BLaER1 treated with 17β-estradiol and CSF1 and Interleukin-3, amounts not matched to agents 10 nM and 100 nM (cell line): ENCODE measurements around the gene ITPR1.
A peak's percentile ranks its signal among the peaks of the same experiment; 100 is the strongest.
"Not testable (repeated sequence)": the region's sequence is repeated elsewhere in the genome, so short reads cannot be mapped to it uniquely, and the experiment has no call there.

Experiments used
- H3K27ac ChIP-seq, 11 experiments: shearing (Covaris generic); formaldehyde crosslinking; 2 replicates each; pipeline ENCODE4 v1.8.1; 2022
- H3K27me3 ChIP-seq, 11 experiments: shearing (Covaris generic); formaldehyde crosslinking; 2 replicates each; pipeline ENCODE4 v1.8.1; 2022
- H3K36me3 ChIP-seq, 11 experiments: shearing (Covaris generic); formaldehyde crosslinking; 2 replicates each; pipeline ENCODE4 v1.8.1; 2022
- H3K4me1 ChIP-seq, 10 experiments: shearing (Covaris generic); formaldehyde crosslinking; 2 replicates each; pipeline ENCODE4 v1.8.1; 2022
- H3K4me2 ChIP-seq, 11 experiments: shearing (Covaris generic); formaldehyde crosslinking; 2 replicates each; pipeline ENCODE4 v1.8.1; 2022
- H3K4me3 ChIP-seq, 10 experiments: shearing (Covaris generic); formaldehyde crosslinking; 2 replicates each; pipeline ENCODE4 v1.8.1; 2022
- H3K9ac ChIP-seq, 11 experiments: shearing (Covaris generic); formaldehyde crosslinking; 2 replicates each; pipeline ENCODE4 v1.8.1; 2022
- H3K9me3 ChIP-seq, 11 experiments: shearing (Covaris generic); formaldehyde crosslinking; replicated peaks in 1 of 11; 2 replicates each; pipeline ENCODE4 v1.8.1; 2022
- H4K20me1 ChIP-seq, 11 experiments: shearing (Covaris generic); formaldehyde crosslinking; 2 replicates each; pipeline ENCODE4 v1.8.1; 2022
- Cebpa-rat ChIP-seq, 11 experiments: shearing (Covaris generic); IDR thresholded peaks; 2 replicates each; pipeline ENCODE4 v1.8.1; 2022

ITPR1 gene

GRCh38 chr3:4758249-4758860 is 265.2 kb downstream of the ITPR1 start:
- H3K36me3 ChIP-seq, result peaks cover 5 to 84% (median 31%) of the 10 kb centered on the region in 11 experiments; a peak in 19 of 22 replicates

GRCh38 chr3:4758957-4759656 is 266.0 kb downstream of the ITPR1 start:
- Histone ChIP-seq H3K4me1 (peaks cover 0 to 18% (median 8%) of the 10 kb centered on the region in 10 experiments; a peak in 13 of 20 replicates), H3K9me3 (peaks cover 3 to 24% (median 15%) of the 10 kb centered on the region in 11 experiments; a peak in 15 of 22 replicates), H3K4me2 (peak overlapping the region in 6 of 11 experiments; percentile 15 to 47 (median 22); a peak in 6 of 22 replicates), H3K9ac (0 out of 22 replicates have a peak overlapping the region, but pooled peaks of 1 of the 11 experiments have one; percentile 22), H4K20me1 (no peaks in the 10 kb centered on the region), H3K27ac (no peak overlapping the region), H3K36me3 (peaks cover 5 to 83% (median 33%) of the 10 kb centered on the region in 11 experiments; a peak in 19 of 22 replicates), H3K27me3 (no peaks in the 10 kb centered on the region), H3K4me3 (no peak overlapping the region)
- TF ChIP-seq Cebpa-rat (IDR thresholded peaks at IDR 0.05), result no peak

More at GRCh38 chr3:4758249-4758860, 265.2 kb downstream of the ITPR1 start:
- Histone ChIP-seq H3K4me1 (peaks cover 0 to 19% (median 8%) of the 10 kb centered on the region in 10 experiments; a peak in 13 of 20 replicates), H3K9ac (no peak overlapping the region), H3K9me3 (peaks cover 3 to 16% (median 10%) of the 10 kb centered on the region in 11 experiments; a peak in 12 of 22 replicates), H3K4me3 (no peak overlapping the region), H3K4me2 (peak overlapping the region in 1 of 11 experiments; percentile 47; a peak in 2 of 22 replicates), H3K27ac (no peak overlapping the region), H4K20me1 (no peaks in the 10 kb centered on the region), H3K27me3 (no peaks in the 10 kb centered on the region)
- no peak for TF ChIP-seq Cebpa-rat (IDR thresholded peaks at IDR 0.05)

DNA sequence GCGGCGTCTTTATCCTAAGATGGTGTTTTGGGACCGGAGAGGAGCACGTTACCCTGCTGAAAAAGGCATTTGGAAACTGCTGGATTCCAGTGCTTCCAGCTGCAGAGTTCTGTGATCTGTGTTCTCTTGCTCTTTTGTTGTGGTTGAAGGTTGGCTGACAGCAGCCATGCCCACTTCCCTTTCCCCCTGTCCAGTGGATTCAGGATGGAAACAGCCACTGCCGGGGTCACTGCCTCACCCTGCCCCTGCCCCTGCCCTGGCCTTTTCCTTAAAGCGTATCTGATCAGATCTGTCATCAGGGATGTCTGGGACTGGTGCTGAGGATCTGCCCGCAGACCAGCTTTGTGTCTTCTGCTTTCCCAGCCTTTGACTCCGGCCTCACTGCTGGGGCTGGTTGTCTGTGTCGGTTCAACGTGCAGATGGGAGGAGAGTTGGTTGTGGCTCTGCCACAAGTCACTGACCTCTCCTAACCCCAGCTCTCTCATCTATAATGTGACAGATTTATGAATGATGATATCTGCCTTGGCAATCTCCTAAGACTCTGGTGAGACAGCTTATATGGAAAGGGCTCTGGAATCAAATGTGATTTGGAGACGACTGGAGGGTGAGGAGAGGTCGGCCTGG is 266.7 kb downstream of the ITPR1 start:
- peaks cover 0 to 18% (median 8%) of the 10 kb centered on the region in 10 experiments; a peak in 13 of 20 replicates for H3K4me1 ChIP-seq
- 0 out of 22 replicates have a peak overlapping the region, but pooled peaks of 1 of the 11 experiments have one; percentile 22 for H3K9ac ChIP-seq
- H3K4me3 ChIP-seq, result no peak overlapping the region
- H4K20me1 ChIP-seq, result no peaks in the 10 kb centered on the region
- peaks cover 5 to 80% (median 27%) of the 10 kb centered on the region in 11 experiments; a peak in 17 of 22 replicates for H3K36me3 ChIP-seq
- no peak for TF ChIP-seq Cebpa-rat (IDR thresholded peaks at IDR 0.05)
- no peaks in the 10 kb centered on the region for H3K27me3 ChIP-seq
- peaks cover 3 to 31% (median 17%) of the 10 kb centered on the region in 11 experiments; a peak in 15 of 22 replicates for H3K9me3 ChIP-seq
- H3K4me2 ChIP-seq, result peak overlapping the region in 6 of 11 experiments; percentile 15 to 47 (median 22); a peak in 4 of 22 replicates
- no peak overlapping the region for H3K27ac ChIP-seq

DNA sequence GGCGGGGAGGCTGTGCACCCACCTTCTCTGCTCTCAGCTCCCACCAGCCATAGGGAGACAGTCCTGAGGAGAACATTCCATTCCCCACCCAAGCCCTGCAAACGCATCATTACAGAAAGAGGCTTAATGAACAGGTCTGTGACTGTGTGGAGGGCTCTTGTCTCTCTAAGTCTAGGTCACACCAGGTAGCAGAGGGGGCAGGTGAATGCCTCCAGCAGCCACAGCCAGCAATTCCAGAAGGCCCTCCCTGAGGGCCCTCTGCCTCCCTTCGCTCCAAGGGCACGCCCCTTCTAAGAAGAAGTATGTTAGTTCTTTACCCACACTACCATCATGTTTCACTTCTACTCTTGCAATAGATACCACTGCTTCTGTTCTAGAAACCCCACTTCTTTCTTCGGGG is 268.6 kb downstream of the ITPR1 start:
- TF ChIP-seq Cebpa-rat (IDR thresholded peaks at IDR 0.05), result no peak
- H3K9ac ChIP-seq, result no peak overlapping the region
- peaks cover 15 to 50% (median 28%) of the 10 kb centered on the region in 11 experiments for H3K9me3 ChIP-seq
- no peak overlapping the region for H3K4me3 ChIP-seq
- no peaks in the 10 kb centered on the region for H3K27me3 ChIP-seq
- H3K4me1 ChIP-seq, result peaks cover 0 to 18% (median 8%) of the 10 kb centered on the region in 10 experiments; a peak in 13 of 20 replicates
- no peak overlapping the region for H3K27ac ChIP-seq
- no peaks in the 10 kb centered on the region for H4K20me1 ChIP-seq
- peaks cover 15 to 85% (median 41%) of the 10 kb centered on the region in 11 experiments; a peak in 19 of 22 replicates for H3K36me3 ChIP-seq
- no peak overlapping the region for H3K4me2 ChIP-seq

DNA sequence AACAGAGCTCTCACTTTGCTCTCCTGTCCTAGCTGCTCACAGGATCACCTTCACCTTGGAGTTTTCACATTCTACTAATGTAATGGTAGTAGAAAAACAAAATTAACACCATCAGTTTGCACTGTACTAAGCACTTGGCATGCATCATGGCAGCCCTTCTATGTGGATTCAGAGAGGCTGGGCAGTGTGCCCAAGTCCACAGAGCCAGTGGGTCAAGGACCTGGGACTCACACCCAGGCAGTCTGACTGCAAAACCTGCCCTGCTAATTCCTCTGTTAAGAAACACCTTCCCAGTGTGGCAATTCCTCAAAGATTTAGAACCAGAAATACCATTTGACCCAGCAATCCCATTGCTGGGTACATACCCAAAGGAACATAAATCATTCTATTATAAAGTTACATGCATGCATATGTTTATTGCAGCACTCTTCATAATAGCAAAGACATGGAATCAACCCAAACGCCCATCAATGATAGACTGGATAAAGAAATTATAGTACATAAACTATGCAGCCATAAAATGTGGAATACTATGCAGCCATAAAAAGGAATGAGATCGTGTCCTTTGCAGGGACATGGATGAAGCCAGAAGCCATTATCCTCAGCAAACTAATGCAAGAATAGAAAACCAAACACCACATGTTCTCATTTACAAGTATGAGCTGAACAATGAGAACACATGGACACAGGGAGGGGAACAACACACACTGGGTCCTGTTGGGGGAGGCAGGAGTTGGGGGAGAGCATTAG is 269.5 kb downstream of the ITPR1 start:
- peaks cover 0 to 18% (median 8%) of the 10 kb centered on the region in 10 experiments; a peak in 13 of 20 replicates for H3K4me1 ChIP-seq
- not testable (repeated sequence) for H4K20me1 ChIP-seq, H3K9ac ChIP-seq, H3K27ac ChIP-seq, H3K27me3 ChIP-seq, H3K4me2 ChIP-seq, H3K4me3 ChIP-seq
- H3K36me3 ChIP-seq, result peaks cover 15 to 86% (median 48%) of the 10 kb centered on the region in 11 experiments; a peak in 19 of 22 replicates
- H3K9me3 ChIP-seq, result peaks cover 19 to 54% (median 32%) of the 10 kb centered on the region in 11 experiments

DNA sequence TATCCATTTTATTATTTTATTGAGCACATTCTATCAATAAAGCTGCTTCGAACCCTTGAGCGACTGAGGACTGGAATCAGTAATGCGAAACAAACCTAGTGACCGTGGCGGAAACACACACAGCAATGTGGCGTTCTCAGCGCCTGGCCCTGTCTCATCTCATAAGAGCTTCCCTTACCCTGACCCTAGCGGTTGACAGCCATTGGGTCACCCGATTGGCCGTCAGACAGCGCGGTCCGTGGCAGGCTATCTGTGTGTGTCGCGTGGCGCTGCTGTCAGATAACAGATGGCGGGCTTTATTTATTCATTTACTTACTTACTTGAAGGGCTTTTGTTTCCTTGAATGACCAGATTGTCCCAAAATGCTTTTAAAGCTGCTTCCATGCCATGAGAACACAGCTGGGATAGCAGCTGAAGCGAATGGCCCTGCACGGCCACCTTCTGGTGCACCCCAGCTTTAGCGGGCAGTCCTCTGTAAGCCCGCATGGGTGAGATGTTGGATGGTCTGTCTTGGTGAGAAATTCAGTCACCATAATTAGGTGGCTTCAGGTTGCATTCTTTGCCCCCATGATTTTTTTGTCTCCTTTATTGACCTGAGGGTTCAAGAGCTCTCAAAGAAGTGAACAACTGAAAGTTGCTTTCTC is 270.6 kb downstream of the ITPR1 start:
- Histone ChIP-seq H3K27me3 (no peaks in the 10 kb centered on the region), H3K4me1 (peaks cover 0 to 14% (median 8%) of the 10 kb centered on the region in 10 experiments; a peak in 13 of 20 replicates), H4K20me1 (no peaks in the 10 kb centered on the region), H3K27ac (no peak overlapping the region), H3K9ac (no peak overlapping the region), H3K36me3 (peaks cover 15 to 88% (median 57%) of the 10 kb centered on the region in 11 experiments; a peak in 19 of 22 replicates), H3K4me2 (no peak overlapping the region), H3K4me3 (no peak overlapping the region), H3K9me3 (peaks cover 19 to 54% (median 32%) of the 10 kb centered on the region in 11 experiments)
- TF ChIP-seq Cebpa-rat (IDR thresholded peaks at IDR 0.05), result no peak

- no peaks in the 10 kb centered on the region for H3K27me3 ChIP-seq
- H3K4me3 ChIP-seq, result no peak overlapping the region
- H3K9me3 ChIP-seq, result peaks cover 19 to 54% (median 32%) of the 10 kb centered on the region in 11 experiments
- no peak overlapping the region for H3K4me2 ChIP-seq
- no peak overlapping the region for H3K27ac ChIP-seq
- TF ChIP-seq Cebpa-rat (IDR thresholded peaks at IDR 0.05), result no peak
- no peaks in the 10 kb centered on the region for H4K20me1 ChIP-seq
- no peaks in the 10 kb centered on the region for H3K4me1 ChIP-seq
- H3K9ac ChIP-seq, result no peak overlapping the region
- peaks cover 15 to 94% (median 60%) of the 10 kb centered on the region in 11 experiments; a peak in 19 of 22 replicates for H3K36me3 ChIP-seq
These were observed 272.1 kb downstream of the ITPR1 start for GRCh38 chr3:4765212-4765611.

- no peak for TF ChIP-seq Cebpa-rat (IDR thresholded peaks at IDR 0.05)
- Histone ChIP-seq H3K4me2 (no peak overlapping the region), H3K4me3 (no peak overlapping the region), H3K9ac (no peak overlapping the region), H3K27ac (no peak overlapping the region), H3K27me3 (no peaks in the 10 kb centered on the region), H4K20me1 (no peaks in the 10 kb centered on the region), H3K4me1 (peaks cover 0 to 10% (median 0%) of the 10 kb centered on the region in 10 experiments; a peak in 7 of 20 replicates), H3K9me3 (peaks cover 19 to 54% (median 32%) of the 10 kb centered on the region in 11 experiments), H3K36me3 (peaks cover 15 to 95% (median 57%) of the 10 kb centered on the region in 11 experiments; a peak in 19 of 22 replicates)
These were observed 273.1 kb downstream of the ITPR1 start for GRCh38 chr3:4766263-4766662.
